ENCODE measurements around the gene USP21. TPM values are rescaled to one million over a fixed set of nuclear protein-coding genes. Genes with fewer than 3 reads are reported as not detected.

Gene USP21
- total and polyA plus RNA-seq, 9 of the 15 experiments (the other 6 are each of a cell fraction or from before 2014, with no cell fraction given): 4.9 to 52.4 (median 21.6) TPM

DNA sequence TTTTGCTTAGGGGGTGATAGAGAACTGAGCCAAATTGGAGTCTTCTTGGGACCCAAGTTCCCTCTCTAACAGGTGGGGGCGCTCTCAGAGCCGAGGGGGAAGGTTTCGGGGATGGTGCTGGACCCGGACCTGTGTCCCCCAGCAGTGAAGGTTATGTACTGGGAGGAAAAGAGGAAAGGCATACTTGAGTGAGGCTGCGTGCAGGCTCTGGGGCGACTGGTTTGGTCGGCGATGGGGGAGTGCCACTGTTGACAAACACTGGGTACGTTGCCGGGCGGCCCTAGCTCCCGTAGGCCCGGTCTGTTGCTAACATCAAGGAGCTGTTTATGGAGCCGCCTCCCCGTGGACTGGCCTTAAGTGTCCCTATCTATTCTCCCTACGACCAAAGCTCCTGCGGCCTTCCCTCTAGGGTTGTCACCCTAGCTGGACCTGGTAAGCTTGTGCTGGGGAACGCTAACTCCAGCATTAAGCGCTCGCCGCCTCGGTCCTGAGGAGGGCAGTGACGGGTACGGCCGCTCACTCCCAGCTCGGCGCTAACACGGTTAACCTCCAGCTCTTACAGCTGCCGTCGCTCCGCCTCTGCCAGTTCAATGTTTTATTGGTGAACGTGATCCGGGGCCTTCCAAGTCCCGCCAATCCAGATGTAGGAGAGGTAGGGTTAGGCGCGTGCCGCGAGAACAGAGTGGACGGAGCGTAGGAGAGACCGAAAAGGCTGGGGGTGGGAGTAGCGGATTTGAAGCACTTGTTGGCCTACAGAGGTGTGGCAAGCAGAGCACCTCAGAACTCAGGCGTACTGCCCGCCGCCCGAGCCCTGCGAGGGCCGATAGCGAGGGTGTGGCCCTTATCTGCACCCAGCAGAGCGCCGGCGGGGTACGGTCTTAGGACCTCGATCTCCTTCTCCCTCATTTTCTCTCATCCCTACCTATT is 6.7 kb downstream of the USP21 start, which contains the start of gene PPOX (continued):
- TF ChIP-seq MTA3 (IDR thresholded peaks at IDR 0.05; ENCODE audit: borderline replicate concordance): peak; percentile 96
- peak; percentile 65 for TF ChIP-seq FOXP1 (CRISPR knock-in tag; IDR thresholded peaks at IDR 0.05)
- no peak for TF ChIP-seq HNRNPK (IDR thresholded peaks at IDR 0.05; ENCODE audit: low read depth, low read length, poor library complexity, severe bottlenecking)
- TF ChIP-seq, protein P1, sequence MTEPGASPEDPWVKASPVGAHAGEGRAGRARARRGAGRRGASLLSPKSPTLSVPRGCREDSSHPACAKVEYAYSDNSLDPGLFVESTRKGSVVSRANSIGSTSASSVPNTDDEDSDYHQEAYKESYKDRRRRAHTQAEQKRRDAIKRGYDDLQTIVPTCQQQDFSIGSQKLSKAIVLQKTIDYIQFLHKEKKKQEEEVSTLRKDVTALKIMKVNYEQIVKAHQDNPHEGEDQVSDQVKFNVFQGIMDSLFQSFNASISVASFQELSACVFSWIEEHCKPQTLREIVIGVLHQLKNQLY (CRISPR knock-in tag; conservative IDR thresholded peaks at IDR 0.05): no peak
- TF ChIP-seq, protein P2, sequence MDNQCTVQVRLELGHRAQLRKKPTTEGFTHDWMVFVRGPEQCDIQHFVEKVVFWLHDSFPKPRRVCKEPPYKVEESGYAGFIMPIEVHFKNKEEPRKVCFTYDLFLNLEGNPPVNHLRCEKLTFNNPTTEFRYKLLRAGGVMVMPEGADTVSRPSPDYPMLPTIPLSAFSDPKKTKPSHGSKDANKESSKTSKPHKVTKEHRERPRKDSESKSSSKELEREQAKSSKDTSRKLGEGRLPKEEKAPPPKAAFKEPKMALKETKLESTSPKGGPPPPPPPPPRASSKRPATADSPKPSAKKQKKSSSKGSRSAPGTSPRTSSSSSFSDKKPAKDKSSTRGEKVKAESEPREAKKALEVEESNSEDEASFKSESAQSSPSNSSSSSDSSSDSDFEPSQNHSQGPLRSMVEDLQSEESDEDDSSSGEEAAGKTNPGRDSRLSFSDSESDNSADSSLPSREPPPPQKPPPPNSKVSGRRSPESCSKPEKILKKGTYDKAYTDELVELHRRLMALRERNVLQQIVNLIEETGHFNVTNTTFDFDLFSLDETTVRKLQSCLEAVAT (IDR thresholded peaks at IDR 0.05): peak; percentile 34 to 54; a peak in 1 of 4 replicates
- TF ChIP-seq TEAD2 (tag; IDR thresholded peaks at IDR 0.05): no peak
- TF ChIP-seq PCBP1 (IDR thresholded peaks at IDR 0.05; ENCODE audit: low read depth, low read length, poor library complexity, severe bottlenecking): no peak
- TF ChIP-seq, protein P3, sequence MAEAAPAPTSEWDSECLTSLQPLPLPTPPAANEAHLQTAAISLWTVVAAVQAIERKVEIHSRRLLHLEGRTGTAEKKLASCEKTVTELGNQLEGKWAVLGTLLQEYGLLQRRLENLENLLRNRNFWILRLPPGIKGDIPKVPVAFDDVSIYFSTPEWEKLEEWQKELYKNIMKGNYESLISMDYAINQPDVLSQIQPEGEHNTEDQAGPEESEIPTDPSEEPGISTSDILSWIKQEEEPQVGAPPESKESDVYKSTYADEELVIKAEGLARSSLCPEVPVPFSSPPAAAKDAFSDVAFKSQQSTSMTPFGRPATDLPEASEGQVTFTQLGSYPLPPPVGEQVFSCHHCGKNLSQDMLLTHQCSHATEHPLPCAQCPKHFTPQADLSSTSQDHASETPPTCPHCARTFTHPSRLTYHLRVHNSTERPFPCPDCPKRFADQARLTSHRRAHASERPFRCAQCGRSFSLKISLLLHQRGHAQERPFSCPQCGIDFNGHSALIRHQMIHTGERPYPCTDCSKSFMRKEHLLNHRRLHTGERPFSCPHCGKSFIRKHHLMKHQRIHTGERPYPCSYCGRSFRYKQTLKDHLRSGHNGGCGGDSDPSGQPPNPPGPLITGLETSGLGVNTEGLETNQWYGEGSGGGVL (CRISPR knock-in tag; IDR thresholded peaks at IDR 0.05): no peak
- TF ChIP-seq ZFX (CRISPR knock-in tag; IDR thresholded peaks at IDR 0.05): peak; percentile 95
- TF ChIP-seq, protein P4, sequence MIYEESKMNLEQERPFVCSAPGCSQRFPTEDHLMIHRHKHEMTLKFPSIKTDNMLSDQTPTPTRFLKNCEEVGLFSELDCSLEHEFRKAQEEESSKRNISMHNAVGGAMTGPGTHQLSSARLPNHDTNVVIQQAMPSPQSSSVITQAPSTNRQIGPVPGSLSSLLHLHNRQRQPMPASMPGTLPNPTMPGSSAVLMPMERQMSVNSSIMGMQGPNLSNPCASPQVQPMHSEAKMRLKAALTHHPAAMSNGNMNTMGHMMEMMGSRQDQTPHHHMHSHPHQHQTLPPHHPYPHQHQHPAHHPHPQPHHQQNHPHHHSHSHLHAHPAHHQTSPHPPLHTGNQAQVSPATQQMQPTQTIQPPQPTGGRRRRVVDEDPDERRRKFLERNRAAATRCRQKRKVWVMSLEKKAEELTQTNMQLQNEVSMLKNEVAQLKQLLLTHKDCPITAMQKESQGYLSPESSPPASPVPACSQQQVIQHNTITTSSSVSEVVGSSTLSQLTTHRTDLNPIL (CRISPR knock-in tag; IDR thresholded peaks at IDR 0.05): no peak
- TF ChIP-seq MIER1 (IDR thresholded peaks at IDR 0.05; ENCODE audit: low read depth): no peak
- TF ChIP-seq, protein P5, sequence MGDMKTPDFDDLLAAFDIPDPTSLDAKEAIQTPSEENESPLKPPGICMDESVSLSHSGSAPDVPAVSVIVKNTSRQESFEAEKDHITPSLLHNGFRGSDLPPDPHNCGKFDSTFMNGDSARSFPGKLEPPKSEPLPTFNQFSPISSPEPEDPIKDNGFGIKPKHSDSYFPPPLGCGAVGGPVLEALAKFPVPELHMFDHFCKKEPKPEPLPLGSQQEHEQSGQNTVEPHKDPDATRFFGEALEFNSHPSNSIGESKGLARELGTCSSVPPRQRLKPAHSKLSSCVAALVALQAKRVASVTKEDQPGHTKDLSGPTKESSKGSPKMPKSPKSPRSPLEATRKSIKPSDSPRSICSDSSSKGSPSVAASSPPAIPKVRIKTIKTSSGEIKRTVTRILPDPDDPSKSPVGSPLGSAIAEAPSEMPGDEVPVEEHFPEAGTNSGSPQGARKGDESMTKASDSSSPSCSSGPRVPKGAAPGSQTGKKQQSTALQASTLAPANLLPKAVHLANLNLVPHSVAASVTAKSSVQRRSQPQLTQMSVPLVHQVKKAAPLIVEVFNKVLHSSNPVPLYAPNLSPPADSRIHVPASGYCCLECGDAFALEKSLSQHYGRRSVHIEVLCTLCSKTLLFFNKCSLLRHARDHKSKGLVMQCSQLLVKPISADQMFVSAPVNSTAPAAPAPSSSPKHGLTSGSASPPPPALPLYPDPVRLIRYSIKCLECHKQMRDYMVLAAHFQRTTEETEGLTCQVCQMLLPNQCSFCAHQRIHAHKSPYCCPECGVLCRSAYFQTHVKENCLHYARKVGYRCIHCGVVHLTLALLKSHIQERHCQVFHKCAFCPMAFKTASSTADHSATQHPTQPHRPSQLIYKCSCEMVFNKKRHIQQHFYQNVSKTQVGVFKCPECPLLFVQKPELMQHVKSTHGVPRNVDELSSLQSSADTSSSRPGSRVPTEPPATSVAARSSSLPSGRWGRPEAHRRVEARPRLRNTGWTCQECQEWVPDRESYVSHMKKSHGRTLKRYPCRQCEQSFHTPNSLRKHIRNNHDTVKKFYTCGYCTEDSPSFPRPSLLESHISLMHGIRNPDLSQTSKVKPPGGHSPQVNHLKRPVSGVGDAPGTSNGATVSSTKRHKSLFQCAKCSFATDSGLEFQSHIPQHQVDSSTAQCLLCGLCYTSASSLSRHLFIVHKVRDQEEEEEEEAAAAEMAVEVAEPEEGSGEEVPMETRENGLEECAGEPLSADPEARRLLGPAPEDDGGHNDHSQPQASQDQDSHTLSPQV (IDR thresholded peaks at IDR 0.05): peak; percentile 41
- TF ChIP-seq ZNF76 (CRISPR knock-in tag; IDR thresholded peaks at IDR 0.05; ENCODE audit: borderline replicate concordance): no peak
- peak in 1 of 2 experiments; percentile 41; a peak in 1 of 4 replicates for TF ChIP-seq KDM4B (IDR thresholded peaks at IDR 0.05; ENCODE audit: borderline replicate concordance in 2 of 2, low read depth in 1 of 2)
